HL-60 (cell line): Measurements from ENCODE around the gene A2M.

Experiments
- REST ChIP-seq: IDR thresholded peaks from 2 replicates; pipeline ENCODE4 v1.6.1; 2012; ENCODE audit warnings: low read depth; ENCODE audit not compliant: insufficient replicate concordance
- TF ChIP-seq, protein P1 (sequence below): IDR thresholded peaks from one replicate; pipeline ENCODE4 v1.5.1; 2011; ENCODE audit warnings: low read length, control low read depth, inconsistent platforms; ENCODE audit not compliant: insufficient read depth

DNA sequence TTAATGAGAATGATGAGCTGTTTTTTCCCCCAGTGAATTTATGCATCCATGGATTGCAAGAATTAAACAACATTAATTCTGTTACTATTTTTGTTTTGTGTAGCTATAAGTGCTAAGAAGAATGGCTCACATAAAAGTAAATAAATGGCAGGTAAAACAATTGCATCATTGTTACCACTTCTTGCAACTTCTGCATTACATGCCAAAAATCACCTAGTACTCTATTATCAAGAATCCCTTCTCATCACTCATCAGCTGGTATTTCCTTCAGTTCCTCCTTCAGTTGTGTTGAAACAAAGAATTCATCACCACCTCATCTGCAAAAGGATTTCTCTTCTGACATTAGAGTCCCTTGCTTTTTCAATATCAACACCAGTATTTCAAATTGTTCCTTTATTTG lies 773 bp downstream of the A2M start:
- TF ChIP-seq, protein P1, sequence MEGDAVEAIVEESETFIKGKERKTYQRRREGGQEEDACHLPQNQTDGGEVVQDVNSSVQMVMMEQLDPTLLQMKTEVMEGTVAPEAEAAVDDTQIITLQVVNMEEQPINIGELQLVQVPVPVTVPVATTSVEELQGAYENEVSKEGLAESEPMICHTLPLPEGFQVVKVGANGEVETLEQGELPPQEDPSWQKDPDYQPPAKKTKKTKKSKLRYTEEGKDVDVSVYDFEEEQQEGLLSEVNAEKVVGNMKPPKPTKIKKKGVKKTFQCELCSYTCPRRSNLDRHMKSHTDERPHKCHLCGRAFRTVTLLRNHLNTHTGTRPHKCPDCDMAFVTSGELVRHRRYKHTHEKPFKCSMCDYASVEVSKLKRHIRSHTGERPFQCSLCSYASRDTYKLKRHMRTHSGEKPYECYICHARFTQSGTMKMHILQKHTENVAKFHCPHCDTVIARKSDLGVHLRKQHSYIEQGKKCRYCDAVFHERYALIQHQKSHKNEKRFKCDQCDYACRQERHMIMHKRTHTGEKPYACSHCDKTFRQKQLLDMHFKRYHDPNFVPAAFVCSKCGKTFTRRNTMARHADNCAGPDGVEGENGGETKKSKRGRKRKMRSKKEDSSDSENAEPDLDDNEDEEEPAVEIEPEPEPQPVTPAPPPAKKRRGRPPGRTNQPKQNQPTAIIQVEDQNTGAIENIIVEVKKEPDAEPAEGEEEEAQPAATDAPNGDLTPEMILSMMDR: no peak
- no peak for TF ChIP-seq REST
